Measurements from ENCODE around the gene JUP.

GRCh38 chr17:41728056-41728455, 58.5 kb downstream of the JUP start:
- TF ChIP-seq ZNF274 (IDR thresholded peaks at IDR 0.05; ENCODE audit: low read depth, low read length) = no peak
- no peak for TF ChIP-seq SUZ12 (IDR thresholded peaks at IDR 0.05; ENCODE audit: extremely low read depth, insufficient read depth, insufficient read length)

Measured in NT2/D1 (cell line).